OCI-LY1 (cell line): ENCODE results near the gene INTS14.

Experiments used
- EZH2 ChIP-seq: fragments of 200-600 bp; sonication (generic), shearing (Covaris generic); IDR thresholded peaks from 2 replicates; pipeline ENCODE4 v1.8.0; 2017; ENCODE audit warnings: borderline replicate concordance, mixed run types, mild to moderate bottlenecking, antibody characterized with exemption, low read length, moderate library complexity, mixed read lengths
- TF ChIP-seq, protein P1 (sequence below): fragments of 200-600 bp; sonication (generic), shearing (Covaris generic); IDR thresholded peaks from 2 replicates; pipeline ENCODE4 v1.5.1; 2017; ENCODE audit warnings: mild to moderate bottlenecking, antibody characterized with exemption, low read length, moderate library complexity, mixed read lengths

GRCh38 chr15:65646486-65646885, 35.6 kb upstream of the INTS14 start:
- TF ChIP-seq, protein P1, sequence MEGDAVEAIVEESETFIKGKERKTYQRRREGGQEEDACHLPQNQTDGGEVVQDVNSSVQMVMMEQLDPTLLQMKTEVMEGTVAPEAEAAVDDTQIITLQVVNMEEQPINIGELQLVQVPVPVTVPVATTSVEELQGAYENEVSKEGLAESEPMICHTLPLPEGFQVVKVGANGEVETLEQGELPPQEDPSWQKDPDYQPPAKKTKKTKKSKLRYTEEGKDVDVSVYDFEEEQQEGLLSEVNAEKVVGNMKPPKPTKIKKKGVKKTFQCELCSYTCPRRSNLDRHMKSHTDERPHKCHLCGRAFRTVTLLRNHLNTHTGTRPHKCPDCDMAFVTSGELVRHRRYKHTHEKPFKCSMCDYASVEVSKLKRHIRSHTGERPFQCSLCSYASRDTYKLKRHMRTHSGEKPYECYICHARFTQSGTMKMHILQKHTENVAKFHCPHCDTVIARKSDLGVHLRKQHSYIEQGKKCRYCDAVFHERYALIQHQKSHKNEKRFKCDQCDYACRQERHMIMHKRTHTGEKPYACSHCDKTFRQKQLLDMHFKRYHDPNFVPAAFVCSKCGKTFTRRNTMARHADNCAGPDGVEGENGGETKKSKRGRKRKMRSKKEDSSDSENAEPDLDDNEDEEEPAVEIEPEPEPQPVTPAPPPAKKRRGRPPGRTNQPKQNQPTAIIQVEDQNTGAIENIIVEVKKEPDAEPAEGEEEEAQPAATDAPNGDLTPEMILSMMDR: no peak
- TF ChIP-seq EZH2: no peak
